CMK (cell line): ENCODE data around the gene RBPMS2.
"Not testable (repeated sequence)": the region's sequence is repeated elsewhere in the genome, so short reads cannot be mapped to it uniquely, and the experiment has no call there.

ENCODE experiments used
- DNase-seq: peaks from one replicate; pipeline ENCODE4 v3.0.0-alpha.2; 2010; ENCODE audit warnings: low read depth

Gene RBPMS2

DNA sequence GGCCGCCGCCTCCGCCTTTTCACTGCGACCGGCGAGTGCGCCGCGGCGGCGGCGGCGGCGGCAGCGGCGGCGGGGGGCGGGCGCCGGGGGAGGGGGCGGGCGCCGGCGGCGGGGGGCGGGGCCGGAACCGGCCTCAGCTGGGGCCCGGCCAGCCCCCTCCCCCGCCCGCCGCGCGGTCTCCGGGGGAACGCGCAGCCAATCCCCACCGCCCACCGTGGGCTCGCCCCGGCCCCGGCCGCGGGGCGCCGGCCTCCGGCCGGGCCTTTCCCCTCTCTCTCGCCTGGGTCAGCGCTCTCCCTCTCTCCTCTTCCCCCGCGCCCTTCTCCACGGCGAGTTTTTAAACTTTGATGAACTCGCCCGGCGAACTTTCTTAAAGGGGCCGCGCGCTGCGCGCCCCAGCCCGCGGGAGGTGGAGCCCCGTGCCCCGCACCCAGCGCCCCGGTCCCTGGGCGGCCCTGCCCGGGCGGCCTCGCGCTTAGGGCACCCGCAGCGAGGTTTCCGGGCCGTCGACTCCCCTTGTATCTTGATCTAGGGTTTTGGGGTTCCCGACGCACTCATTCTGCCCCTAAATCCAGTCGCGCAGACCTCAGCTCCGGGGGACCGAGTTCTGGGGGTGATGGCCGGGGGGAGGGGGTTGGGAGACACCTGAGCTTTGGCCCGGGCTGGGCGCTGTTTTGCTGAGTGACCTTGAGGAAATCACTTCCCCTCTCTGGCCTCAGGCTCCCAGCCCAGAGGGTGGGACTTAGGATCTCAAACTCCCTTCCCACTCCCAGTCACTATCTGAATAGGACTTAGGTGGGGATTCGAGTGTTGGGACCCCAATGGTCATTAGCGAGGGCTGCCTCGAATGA lies at the start of gene RBPMS2:
Gene RBPMS2, minus strand, starts transcription at position 39 of the 851 bp plus-strand sequence. CDS start 270 bp downstream, outside the sequence.
- DNase-seq: no peak

DNA sequence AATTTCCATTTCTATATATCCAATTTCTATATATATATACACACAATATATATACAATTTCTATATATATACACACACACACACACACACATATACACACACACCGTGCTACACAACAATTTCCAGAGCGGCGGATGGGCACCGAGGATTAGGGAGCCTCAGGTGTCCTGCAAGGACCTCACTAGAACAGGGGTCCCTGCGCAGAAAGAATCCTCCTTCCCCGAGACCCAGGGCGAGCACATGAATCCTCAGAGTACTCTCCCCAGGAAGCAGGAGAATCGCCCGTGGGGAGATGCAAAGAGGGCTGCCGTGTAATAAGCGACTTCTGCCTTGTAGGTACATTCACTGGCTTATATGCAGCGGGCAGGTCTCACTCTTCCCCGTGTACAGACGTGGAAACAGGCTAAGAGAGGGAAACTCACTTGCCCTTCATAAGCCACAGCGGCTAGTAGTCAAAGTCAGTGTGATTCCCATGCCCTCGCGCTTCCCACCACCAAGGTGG lies 49.6 kb upstream of the RBPMS2 start:
- no peak for DNase-seq

DNA sequence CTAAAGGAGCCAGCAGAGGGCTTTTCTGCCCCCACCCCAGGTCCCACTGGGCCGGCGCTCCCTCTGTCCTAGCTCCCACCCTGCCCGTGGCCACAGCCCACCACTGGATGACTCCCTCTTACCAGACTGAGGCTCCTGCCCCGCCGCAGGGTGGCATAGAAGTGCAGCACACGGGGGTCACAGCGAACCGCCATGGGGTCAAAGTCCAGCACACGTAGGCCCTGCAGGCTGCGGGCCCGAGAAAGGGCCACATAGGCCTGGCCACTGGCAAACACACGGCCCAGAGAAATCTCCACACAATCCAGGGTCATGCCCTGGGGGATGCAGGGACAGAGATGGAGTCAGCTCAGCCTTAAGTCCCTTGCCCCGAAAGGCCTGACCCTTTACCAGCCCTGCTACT lies 41.1 kb upstream of the RBPMS2 start:
- DNase-seq: no peak

DNA sequence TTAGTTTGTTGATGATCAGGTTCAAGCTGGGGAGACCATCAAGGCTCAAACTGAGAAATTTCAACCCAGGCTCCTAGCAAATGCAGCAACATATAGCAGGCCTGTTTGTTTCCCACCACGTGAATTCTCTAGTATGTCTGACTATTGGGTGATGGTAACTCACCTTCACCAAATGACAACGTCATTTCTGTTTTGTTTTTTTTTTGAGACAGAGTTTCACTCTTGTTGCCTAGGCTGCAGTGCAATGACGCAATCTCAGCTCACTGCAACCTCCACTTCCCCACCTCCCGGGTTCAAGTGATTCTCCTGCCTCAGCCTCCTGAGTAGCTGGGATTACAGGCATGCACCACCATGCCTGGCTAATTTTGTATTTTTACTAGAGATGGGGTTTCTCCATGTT lies 39.6 kb upstream of the RBPMS2 start:
- DNase-seq: not testable (repeated sequence)

DNA sequence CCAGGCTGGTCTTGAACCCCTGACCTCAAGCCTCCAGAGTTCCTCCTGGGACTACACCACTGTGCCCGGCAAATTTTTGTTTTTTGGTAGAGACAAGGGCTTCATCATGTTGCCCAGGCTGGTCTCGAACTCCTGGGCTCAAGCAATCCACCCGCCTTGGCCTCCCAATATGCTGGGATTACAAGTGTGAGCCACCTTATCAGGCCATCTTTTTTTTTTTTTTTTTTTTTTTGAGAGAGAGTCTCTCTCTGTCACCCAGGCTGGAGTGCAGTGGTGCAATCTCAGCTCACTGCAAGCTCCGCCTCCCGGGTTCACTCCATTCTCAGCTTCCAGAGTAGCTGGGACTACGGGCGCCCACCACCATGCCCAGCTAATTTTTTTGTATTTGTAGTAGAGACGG lies 38.9 kb upstream of the RBPMS2 start:
- DNase-seq: not testable (repeated sequence)

DNA sequence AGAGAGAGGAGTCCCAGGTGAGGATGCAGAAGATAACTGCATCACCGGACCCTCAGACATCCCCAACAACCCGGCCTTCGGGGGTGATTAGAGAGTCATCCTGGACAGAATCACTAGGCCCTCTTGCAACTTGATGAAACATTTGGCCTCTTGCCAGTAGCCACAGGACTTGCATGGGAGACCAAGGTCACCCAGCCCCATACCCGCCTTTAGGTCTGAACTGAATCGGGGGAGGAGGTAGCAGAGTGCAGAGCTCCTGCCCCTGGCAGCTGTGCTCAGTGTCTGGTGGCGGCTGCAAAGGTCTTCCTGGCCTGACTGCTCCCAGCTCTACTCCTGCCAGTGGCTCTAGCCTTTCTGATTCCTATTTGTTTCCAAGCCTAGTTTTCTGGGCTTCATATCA lies 37.7 kb upstream of the RBPMS2 start:
- no peak for DNase-seq

DNA sequence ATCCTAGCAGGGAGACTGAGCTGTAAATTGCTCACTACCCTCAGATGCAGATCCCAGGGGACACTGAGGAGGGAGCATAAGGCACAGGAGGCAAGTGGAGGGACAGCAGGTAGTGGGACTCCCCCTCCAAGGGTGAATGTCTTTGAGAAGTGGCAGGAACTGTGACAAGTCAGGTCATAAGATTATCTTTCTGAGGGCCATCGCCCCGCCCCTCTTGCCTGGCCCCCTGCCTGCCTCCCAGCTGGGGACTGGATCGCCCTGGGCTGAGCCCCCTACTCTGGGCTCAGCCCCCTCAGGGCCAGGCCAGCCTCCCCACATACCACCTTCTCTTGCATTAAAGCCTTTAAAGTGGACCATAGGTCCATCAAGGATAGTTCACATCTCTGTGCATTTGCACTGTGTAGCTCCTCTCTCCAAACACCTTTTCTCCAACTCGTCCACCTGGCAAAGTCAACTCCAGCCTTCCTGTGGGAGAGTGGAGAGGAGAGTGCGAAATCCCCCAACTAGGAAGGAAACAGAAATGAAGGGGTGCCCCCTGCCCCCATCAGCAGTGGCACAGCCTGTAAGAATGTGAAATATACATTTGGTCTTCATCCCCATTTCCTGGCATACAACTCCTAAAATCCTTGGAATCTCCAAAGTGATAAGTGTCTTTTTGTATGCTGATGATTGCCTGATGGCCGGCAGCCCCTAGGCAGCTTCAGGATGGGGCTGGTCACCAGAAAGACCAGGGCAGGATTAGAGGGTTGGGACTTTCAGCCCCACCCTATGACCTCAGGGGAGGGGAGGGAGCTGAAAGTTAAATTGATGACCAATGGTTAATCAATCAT lies 35.3 kb upstream of the RBPMS2 start:
- no peak for DNase-seq

DNA sequence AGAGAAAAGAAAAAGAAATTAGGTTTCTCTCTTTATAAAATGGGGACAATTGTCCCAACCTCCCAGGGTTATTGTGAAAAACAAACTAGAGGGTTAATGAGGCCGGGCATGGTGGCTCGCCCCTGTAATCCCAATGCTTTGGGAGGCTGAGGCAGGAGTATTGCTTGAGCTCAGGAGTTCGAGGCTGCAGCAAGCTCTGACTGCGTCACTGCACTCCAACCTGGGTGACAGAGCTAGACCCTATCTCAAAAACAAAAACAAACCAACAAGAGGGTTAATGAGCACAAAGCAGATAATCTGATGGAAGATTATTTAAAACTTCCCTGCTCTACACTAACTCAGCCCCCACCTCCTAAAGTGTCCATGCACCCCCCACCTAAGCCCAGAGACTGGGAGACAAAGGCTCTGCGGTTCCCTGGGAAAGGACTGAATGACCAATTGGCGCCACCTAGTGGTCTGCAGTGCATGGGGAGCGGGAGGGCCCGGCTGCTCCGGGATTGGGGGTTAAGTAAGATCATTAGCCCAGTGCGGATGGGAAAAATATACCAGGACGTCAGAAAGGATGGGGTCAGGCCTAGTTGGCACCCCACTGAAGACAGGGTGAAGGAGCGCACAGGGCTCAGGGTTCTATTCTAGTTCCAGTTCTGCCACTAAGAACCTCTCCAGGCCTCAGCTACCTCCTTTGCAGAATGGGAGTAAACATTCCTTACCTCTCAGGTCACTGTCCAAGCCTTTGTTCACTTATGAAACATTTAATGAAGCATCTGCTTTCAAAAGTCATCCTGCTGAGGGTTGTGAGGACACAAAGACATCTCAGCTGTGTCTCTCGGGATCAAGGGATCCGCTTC lies 34.5 kb upstream of the RBPMS2 start:
- DNase-seq: peak; percentile 41

DNA sequence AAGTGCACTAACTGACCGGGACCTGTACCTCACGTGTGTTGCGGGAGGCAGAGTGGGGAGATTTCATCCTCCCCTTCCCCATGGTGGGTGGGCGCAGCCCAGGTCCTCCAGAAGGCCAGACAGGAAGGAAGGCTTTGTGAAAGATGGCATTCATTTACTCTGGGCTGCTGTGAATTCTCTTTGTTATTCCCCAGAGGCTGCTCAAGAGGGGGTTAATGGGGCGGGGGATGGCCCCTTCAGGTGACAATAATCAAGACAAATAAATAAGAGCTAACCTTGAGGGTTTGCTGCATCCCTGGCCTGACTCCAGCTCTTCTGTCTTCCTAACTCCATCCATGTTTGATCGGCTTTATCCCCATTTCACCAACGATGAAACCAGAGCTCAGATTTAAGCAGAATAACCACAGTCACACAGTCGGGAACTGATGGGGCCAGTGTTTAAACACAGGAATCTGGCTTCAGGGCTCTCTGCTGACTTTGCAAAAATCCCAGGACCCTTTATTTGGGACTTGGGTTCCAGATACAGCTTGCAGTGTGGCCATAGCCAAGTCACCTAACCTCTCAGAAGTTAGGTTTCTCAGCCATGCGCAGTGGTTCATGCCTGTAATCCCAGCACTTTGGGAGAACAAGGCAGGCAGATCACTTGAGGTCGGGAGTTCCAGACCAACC lies 33.5 kb upstream of the RBPMS2 start:
- DNase-seq: no peak

DNA sequence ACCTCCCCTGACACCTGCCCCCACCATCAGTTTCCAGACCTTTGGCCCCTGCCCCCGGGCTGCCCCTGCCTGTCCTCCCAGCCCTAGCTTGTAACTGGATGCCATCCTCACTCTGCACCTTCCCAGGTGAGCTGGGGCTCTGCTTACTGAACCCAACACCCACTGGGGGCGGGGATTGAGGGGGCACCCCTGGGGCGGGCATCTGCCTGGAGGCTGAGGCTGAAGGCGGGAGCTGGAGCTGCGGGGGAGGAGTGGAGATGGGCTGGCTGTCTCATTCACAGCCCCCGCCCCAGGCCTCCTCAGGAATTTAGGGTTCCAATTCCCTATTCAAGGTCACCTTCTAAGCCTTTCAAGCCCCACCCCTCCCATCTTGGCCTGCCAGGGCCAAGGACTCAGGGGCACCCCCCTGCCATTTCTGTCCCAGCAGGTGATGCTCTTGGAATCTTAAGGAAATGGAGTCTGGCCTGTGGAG lies 32.4 kb upstream of the RBPMS2 start:
- no peak for DNase-seq

DNA sequence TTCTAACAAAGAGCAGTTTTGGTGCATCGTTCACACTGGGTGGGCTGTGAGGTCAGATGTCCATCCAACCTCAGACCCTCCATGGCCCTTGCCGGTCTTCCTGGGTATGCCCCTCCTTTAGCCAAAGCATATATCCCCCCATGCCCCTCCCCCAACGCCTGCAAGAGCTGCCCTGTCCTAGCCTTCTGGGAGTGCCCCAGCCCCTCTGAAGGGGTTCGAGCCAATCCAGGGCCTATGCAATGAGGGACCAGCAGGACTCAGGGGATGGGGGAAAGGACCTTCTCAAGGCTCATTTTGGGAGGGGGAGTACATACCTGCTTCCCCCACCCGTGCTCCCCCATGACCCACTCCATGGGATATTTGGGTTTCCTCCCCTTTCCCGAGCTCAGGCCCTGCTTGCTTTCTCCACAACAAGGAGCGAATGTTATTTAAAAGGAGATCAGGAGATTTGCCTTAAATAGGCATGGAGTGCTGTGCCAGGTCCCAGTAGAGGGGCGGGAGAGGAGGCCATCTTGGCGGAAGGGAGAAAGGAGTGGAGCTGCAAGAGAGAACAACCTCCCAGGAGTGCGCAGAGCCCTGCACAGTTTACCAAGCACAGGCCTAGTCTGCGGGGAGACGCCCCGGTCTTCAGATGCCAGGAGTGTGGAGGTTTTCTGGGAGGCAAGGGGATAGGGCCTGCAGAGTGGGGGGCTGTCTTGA lies 31.8 kb upstream of the RBPMS2 start:
- DNase-seq: no peak

DNA sequence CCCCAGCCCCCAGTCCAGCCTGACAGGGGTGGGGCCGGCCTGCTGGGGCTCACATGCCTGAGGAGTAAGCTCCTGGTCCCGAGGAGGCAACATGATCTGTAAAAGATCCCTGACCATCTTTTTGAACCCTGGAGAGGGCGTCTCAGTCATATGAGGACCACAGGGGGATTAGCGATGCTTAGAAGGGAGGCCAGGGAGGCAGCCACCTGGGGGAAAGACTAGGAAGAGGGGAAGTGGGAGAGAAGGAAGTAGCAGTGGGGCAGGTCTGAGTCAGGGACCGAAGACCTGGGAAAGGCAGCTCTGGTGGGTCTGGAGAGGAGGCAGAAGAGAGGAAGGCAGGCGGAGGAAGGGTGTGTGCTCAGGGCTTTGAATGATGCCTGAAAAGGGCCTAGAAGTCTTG lies 31.1 kb upstream of the RBPMS2 start:
- no peak for DNase-seq

DNA sequence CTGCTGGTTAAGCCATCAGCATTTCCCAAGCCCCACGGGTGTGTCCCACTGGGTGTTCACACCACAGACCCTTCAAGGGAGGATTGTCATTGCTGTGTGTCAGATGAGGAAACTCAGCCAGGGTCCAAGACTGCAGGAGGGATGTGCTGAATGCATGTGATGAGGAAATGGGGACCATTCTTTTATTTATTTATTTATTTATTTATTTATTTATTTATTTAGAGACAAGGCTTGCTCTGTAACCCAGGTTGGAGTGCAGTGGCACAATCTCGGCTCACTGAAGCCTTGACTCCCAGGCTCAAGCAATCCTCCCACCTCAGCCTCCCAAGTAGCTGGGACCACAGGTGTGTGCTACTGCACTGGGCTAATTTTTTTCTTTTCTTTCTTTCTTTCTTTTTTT lies 29.2 kb upstream of the RBPMS2 start:
- DNase-seq: no peak

DNA sequence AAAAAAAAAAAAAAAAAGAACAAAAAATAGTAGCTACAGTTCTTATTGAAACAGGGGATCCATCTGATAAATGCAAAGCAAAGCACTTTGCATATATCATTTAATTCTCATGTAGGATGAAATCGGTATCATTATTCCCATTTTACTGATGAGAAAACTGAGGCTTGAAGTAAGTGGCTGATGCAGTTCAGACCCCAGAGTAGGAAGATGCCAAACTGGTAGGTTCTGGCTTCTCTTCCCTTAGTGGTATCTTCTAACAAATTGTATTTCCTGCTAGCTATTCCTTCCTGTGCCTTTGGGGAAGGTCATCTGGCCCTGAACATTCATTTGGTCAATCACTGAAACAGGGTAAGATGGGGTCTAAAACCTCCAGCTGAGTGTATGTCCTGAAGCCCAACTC lies 28.1 kb upstream of the RBPMS2 start:
- DNase-seq: no peak

DNA sequence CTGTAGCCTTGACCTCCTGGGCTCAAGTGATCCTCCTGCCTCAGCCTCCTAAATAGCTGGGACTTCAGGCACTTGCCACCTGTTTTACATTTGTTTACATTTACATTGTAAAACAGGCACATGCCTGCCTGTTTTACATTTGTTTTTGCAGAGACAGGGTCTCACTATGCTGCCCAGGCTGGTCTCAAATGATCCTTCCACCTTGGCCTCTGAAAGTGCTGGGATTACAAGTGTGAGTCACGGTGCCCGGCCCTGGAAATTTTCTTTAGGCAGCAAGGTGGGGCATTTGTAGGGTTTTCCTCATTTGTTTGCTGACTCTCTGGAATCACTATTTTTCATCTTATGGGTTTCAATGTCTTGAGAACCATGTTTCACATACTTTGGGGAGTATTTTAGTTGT lies 25.1 kb upstream of the RBPMS2 start:
- DNase-seq: no peak

DNA sequence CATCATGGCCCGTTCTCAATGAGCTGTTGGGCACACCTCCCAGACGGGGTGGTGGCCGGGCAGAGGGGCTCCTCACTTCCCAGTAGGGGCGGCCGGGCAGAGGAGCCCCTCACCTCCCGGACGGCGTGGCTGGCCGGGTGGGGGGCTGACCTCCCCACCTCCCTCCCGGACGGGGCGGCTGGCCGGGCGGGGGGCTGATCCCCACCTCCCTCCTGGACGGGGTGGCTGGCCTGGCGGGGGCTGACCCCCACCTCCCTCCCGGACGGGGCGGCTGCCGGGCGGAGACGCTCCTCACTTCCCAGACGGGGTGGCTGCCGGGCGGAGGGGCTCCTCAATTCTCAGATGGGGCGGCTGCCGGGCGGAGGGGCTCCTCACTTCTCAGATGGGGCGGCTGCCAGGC lies 23.5 kb upstream of the RBPMS2 start:
- DNase-seq: not testable (repeated sequence)

DNA sequence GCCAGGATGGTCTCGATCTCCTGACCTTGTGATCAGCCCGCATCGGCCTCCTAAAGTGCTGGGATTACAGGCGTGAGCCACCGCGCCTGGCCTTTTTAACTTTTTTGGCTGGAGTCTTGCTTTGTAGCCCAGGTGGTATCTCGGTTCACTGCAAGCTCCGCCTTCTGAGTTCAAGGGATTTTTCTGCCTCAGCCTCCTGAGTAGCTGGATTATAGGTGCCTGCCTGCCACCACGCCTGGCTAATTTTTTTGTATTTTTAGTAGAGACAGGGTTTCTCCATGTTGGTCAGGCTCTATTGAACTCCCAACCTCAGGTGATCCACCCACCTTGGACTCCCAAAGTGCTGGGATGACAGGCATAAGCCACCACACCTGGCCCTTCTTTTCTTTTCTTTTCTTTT lies 20.5 kb upstream of the RBPMS2 start:
- DNase-seq: not testable (repeated sequence)

DNA sequence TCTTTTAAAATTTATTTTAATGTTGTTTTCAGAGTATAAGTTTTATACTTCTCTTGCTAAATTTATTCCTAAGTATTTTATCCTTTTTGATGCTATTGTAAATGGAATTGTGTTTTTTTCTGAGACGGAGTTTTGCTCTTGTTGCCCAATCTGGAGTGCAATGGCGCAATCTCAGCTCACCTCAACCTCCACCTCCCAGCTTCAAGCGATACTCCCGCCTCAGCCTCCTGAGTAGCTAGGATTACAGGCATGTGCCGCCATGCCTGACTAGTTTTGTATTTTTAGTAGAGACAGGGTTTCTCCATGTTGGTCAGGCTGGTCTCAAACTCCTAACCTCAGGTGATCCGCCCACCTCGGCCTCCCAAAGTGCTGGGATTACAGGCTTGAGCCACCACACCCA lies 19.9 kb upstream of the RBPMS2 start:
- DNase-seq: not testable (repeated sequence)

DNA sequence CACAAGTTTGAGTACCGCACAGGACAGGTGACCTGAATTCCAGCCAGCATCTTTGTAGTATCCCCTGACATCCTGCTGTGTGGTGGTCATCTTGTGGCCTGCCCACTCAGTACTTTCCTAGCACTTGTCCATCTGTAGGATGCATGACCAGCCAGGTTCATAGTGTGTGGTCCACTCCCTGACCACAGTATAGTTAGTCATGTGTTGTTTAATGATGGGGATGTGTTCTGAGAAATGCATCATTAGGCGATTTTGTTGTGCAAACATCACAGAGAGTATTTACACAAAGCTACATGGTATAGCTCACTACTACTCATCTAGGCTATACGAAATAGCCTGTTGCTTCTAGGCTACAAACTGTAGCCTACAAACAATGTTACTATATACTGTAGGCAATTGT lies 16.9 kb upstream of the RBPMS2 start:
- DNase-seq: no peak

DNA sequence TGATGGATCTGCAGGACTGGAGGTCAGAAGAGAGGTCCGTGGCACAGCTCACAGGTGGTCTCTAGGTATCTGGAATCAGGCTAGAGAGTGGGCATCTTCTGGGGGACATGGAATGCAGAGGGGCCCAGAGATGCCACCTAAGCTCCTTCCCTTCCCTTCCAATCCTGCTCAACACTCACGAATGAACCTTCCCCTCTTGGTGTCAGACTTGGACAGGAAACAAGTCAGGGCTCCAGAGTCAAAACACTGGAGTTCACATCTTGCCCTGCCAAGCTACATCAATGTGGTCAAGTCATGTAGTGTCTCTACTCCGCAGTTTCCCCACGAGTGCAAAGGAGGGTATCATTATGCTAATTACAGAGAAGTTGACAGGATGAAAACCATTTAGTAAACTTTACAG lies 16.0 kb upstream of the RBPMS2 start:
- no peak for DNase-seq

DNA sequence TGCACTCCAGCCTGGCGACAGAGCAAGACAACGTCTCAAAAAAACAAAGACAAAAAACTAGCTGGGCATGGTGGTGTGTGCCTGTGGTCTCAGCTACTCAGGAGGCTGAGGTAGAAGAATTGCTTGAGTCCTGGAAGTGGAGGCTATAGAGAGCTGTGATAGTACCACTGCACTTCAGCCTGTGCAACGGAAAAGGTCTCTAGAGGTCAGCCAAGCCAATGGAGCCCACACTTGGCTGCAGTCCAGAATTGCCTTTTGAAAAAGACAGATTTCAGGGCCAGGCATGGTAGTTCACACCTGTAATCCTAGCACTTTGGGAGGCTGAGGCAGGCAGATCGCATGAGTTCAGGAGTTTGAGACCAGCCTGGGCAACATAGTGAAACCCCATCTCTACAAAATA lies 8.4 kb upstream of the RBPMS2 start:
- DNase-seq: no peak
